GM19324 (cell line): ENCODE measurements around the gene KIF21B.

Experiments
- ATAC-seq: cut with Tn5 transposase; IDR thresholded peaks from one replicate; pipeline ENCODE4 v1.9.1; 2021; ENCODE audit warnings: mild to moderate bottlenecking, moderate library complexity; ENCODE audit not compliant: unreplicated experiment, low FRiP score

Gene KIF21B

GRCh38 chr1:201023517-201023902 lies at the start of gene KIF21B:
Gene KIF21B, minus strand, starts transcription at chr1:201023714. Its CDS starts 331 bp downstream, at chr1:201023383.
- ATAC-seq, result peak; percentile 72

GRCh38 chr1:201072922-201073321 lies 49.4 kb upstream of the KIF21B start:
- no peak for ATAC-seq

DNA sequence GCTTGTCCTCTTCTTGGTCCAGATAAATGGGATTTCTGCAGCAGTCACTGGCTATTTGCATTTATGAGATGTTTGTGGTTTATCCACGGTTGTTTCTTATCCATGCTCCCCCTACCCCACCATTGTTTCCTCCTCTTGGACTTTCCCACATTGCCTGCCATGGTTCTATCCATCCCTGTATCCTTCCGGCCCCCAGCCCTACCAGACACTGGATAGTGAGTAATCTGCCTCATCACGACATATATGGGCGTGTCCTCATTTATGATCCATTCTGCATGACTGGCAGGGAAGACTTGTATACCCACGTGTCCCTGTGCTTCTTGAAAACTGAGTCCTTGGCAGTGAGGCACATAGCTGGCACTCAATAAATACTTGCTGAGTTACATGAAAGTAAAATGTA lies 48.6 kb upstream of the KIF21B start:
- no peak for ATAC-seq

DNA sequence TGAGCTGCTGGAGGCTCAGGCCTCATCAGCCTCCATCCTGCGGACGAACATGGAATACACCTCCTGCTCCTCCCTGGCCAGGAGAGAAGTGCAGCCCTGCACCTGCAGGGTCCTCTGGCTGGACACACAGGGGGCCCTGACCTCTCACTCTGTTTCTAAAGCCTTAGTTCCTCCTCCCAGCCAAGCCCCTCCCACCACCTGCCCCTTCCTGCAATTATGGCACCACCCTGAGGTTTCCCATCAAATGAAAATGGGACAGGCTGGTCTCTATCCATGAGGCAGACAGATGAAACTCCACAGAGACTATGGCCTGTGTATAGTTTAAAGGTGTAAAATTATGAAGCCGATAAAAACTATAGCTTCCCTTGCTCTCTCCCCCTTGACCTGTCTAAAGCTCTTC lies 46.1 kb upstream of the KIF21B start:
- ATAC-seq, result no peak

DNA sequence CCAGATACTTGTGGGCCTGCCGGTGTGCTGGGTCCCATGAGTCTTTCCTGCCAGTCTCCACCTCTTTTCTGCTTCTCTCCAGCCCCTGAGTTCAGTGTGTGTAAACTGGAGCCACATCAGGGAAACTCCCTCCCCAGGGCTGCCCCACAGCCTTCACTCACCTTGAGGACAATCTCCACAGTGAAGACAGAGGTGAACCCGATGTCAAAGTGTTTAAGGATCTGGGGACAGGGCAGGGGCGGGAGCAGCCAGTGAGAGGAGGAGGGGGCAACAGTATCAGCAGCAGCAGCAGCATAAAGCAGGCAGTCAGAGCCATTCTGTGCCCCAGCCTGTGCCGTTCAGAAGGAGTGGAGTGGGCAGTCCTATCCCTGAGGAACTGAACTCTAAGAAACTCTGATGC lies 45.5 kb upstream of the KIF21B start:
- no peak for ATAC-seq

GRCh38 chr1:201066986-201067385 lies 43.5 kb upstream of the KIF21B start:
- ATAC-seq, result no peak

- no peak for ATAC-seq
Measured at GRCh38 chr1:201065686-201066085, 42.2 kb upstream of the KIF21B start.

GRCh38 chr1:201064806-201065205 lies 41.3 kb upstream of the KIF21B start:
- ATAC-seq, result no peak

- ATAC-seq, result no peak
Measured at GRCh38 chr1:201063145-201063544, 39.6 kb upstream of the KIF21B start.

- no peak for ATAC-seq
Measured at GRCh38 chr1:201062511-201063091, 39.1 kb upstream of the KIF21B start.

DNA sequence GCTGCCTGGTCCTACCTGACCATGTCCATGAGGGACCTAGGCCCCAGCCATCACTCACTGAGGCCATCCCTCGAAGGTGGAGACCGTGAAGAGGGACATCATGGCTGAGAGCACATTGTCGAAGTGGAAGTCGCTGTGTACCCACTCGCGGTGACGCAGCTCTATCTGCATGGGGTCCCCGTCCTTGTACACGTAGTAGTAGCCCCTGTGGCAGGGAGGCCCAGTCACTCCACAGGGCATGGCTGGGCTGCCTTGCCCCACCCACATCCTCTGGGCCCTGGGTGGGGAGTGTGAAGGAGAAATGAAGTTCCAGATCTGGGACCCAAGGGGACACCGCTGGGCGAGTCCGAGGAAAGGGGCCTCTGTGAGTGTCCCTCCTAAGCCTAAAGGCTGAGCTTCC lies 38.4 kb upstream of the KIF21B start:
- ATAC-seq, result no peak

DNA sequence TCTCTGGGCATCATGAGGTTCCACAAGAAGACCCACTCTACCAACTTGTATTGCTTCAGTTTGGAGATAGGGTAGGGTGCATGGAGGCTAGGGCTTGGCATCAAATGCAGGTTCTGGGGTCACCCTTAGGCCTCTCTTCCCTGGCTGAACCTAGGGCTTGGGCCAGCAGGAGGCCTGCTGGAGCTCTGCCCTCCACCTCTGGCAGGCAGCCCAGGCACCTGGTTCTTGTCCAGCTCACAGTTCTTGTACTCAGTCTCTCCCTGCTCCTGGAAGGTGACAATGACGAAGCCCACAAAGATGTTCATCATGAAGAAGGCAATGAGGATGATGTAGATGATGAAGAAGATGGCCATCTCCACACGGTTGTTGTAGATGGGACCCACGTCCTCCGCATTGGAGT lies 37.5 kb upstream of the KIF21B start:
- no peak for ATAC-seq

GRCh38 chr1:201060586-201060985 lies 37.1 kb upstream of the KIF21B start:
- ATAC-seq, result no peak

DNA sequence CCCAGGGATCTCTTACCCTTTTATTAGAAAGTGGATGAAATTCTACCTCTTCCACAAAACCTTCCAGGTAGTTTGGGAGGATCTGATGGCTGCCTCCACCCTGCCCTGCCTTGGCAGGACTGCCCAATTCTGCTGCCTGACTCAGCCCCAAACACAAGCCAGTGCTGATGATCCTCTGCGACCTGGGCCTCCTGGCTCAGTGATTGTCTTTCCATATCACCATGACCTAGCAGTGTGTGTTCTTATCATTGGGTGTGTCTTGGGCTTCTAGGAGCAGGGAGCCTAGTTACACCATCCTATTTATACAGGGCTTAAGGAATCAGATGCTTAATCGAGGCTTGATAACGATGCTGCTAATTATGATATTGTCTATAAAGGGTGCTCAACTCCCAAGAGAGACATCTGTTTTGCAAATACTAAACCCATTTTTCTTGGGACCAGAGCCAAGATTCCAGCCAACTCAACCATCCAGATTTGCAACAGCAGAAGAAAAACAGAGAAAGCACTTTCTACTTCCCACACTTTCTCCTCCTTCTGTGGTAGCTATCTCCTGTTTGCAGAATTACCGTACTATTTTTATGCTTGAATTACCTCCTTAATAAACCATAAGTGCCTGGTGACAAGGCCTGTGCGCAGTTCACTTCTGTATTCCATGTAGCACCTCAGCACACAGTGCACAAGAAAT lies 36.5 kb upstream of the KIF21B start:
- ATAC-seq, result no peak

- no peak for ATAC-seq
Measured at GRCh38 chr1:201059401-201059800, 35.9 kb upstream of the KIF21B start.

DNA sequence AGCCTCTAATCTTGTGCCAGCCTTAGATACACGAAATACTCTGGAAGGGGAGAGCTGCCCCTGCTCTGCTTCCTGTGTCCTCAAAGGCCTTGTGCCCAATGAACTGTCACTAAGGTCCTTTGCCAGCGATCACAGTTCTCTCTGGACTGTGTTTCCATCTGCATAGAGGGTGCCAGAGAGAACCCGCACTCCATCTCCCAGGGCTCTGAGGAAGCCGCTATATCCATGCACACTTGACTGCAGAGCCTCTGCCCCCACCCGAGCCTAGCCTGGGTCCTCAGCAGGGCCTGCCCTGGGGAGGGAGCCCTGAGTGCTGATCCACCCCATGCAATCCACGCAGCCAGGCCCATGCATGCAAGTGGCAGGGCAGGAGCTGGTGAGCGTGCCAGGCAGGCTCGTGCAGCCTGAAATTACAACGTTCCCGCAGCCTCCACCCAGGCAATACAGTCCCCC lies 30.6 kb upstream of the KIF21B start:
- ATAC-seq, result no peak

- no peak for ATAC-seq
Measured at GRCh38 chr1:201053155-201053860, 29.8 kb upstream of the KIF21B start.

DNA sequence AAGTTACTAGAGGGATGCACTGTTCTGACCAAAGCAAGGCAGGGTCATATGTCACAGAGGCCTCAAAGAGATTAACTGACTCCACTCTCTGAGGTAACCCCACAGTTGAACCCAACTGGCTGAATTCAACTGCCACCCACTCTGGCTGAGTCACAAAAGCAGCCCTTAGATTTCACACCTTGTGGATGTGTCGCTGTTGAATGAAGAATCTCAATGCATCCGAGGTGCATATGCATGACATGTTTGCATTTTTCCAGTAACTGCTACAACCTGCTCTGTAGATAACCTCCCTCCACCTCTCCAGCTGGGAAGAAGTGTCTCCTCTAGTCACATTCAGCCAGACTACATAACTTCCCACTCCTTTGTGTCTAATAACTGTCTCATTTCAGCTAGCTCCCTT lies 27.9 kb upstream of the KIF21B start:
- ATAC-seq, result no peak

DNA sequence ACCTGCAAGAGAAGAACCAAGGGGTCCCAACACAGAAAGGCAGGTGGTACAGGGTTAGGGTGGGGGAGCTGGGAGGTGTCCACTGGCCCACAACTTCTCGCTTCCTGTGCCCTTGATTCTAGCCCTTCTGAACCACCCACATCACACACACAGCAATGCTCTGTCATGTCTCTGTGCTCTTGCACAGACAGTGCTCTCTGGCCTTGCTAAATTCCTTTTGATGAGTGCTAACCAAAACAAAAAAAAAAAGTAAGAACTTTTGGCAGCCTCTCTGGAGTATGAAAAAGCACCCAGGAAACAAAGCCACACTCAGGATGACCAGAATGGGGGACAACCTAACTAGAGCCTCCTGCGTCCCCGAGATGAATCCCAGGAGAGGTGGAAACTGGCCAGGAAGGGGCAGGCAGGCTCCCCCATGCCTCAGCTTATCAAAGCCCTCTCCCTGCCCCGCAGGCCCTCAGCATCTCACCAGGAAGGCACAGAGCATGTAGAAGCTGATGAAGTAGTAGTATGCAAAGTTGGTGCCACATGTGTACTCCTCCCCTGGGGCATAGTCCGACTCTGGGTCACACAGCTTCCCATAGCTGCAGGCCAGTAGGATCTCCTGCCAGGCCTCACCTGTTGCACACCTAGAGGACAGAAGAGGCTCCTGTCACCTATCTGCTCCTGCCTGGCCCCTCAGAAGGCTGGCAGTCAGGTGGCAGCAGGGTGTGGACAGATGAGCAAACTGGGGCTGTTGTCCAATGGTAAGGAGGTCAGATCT lies 27.2 kb upstream of the KIF21B start:
- ATAC-seq, result peak; percentile 48

DNA sequence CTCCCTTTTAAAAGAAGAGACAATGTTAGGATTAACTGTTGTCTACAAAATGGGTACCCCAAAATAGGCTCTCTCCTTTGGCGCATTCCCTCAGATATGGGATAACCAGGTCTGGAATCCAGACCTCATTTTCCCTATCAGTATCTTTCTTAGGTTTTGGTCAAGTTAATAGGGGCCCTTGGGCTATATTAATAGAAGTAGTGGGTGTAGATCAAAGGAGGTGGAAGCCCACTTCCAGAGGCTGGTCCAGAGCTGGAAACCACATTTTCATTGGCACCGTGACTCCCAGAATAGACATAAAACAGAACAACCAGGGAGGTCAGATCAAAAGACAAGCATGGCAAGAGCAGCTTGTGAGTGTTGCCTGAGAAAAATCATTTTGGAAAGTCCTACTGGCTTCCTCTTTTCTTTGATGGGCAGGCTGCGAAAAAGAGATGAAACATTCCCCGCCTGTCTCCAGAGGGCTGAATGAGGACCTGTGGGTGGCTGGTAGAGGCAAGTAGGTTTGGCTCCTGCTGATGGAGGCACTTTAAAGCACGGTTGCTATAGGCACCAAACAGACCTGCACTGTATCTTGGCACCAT lies 25.8 kb upstream of the KIF21B start:
- no peak for ATAC-seq

DNA sequence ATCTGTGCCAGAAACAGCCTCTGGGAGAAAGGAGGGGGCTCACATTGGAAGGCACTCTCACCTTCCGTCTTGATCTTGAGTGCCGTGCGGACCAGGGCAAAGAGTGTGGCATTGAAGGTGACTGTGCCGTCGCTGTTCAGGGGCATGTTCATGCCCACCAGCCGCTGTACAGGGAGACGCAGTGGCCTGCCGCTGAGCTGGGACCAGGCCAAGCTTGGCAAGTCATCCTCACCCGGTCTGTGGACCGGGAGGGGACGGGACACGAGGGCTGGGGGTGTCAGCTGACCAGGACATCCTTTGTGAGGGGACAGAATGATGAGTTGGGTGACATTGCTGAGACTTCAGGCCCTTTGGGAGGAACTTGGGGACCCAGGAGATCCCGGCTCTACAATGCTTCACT lies 25.0 kb upstream of the KIF21B start:
- no peak for ATAC-seq
